Suppressor macrophage (primary cell): ENCODE results near the gene EEF1AKMT3.

Experiments
- DNase-seq, 4 experiments: peaks; one replicate each; pipeline ENCODE4 v3.0.0-alpha.2; 2020 to 2022

EEF1AKMT3 gene

DNA sequence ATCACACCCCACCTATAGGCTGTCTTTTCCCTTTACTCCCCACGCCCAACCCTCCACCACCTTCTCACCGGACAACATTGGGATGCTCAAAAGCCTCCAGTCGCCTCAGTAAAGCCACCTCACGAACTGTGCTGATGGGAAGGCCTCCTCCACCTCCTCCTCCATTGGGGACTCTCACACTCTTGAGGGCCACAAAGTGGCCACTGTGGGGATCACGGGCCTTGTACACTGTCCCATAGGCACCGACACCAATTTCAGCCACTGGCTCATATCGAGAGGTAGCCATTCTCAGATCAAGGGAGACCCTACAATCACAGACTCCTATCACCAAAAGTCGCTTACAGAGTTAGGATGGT lies 21.0 kb upstream of the EEF1AKMT3 start:
- peak in 1 of 4 experiments; percentile 7 for DNase-seq

DNA sequence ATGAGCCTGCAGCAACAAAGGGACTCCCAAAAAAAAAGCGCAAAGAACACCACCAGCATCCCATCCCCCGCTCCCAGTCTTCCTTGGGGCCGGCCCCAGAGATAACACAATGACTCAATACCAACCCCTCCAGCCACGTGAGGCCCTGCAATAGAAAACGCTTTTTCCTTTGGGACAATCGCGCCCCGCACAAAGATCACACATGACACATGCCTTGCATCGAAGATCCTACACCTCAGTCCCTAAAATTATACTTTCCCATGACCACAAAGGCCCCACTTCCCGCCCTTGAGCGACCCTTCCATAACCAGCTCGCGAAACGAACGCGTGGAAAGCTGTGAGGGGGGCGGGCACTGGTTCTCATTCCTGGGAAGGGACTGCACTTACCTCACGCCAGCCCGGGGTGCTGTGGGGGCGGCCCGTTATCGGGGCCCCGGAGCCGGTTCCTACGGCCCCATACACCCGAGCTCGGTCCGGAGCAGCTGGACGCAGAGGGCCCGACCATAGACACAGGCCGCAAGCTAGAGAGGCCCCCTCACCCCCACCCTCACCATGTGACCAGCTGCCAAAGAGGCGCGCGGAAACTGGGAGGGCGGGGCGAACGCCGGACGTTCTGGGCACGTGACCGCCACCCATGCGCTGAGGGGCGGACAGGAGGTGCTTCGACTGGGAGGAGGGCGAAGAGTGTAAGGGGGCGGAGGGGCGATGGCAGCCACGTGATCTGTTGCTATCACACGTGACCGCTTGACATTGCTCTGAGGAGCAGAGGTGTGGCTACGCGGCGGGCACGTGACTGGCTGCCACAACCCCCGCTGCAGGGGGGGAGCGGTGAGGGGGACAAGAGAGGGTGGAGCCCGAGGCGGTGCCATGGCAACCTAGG lies 20.4 kb upstream of the EEF1AKMT3 start, which contains the start of gene CDK4:
Gene CDK4, minus strand, starts transcription at position 523 of the 880 bp plus-strand sequence. CDS start 593 bp downstream, outside the sequence.
- DNase-seq = peak; percentile 99

DNA sequence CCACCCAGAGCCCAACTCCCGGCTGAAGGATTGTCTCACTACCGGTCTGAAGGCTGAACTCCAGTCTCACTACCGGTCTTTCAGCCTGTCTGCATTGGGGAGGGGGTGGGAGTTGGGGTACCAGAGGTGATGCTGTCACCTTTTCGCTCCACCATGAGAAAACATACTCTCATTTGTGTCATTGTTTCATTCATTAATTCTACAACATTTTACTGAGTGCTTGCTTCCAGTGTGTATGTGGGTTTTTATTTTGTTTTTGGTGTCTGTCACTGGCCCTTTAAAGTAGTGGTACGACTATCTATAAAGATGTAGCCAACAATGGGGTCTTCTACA lies 19.8 kb upstream of the EEF1AKMT3 start:
- no peak for DNase-seq

DNA sequence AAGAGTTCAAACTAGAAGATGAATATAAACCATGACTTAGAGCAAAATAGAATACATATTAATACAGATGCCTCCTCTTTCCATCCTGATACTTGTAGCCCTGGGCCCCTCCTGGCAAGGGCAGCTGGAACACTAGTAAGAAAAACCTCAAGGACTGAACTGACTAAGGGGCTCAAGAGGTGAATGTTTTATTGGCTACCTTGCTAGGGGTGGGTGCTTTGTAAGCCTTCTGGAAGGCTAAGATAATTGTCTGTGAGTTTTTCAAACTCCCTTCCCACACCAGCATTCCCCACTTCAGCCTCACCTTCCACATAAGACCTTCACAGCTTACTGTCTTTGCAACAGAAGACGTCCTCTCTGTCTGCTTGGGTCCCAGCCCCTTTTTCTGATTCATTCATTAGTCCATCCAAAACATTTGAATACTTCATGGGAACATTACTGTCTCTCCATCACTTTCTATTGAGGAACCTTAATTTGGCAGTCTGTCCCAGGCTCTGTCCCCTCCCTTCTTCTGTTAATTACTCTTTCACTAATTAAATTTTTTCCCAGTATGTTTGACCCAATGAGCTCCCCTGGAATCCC lies 18.6 kb upstream of the EEF1AKMT3 start:
- no peak for DNase-seq

DNA sequence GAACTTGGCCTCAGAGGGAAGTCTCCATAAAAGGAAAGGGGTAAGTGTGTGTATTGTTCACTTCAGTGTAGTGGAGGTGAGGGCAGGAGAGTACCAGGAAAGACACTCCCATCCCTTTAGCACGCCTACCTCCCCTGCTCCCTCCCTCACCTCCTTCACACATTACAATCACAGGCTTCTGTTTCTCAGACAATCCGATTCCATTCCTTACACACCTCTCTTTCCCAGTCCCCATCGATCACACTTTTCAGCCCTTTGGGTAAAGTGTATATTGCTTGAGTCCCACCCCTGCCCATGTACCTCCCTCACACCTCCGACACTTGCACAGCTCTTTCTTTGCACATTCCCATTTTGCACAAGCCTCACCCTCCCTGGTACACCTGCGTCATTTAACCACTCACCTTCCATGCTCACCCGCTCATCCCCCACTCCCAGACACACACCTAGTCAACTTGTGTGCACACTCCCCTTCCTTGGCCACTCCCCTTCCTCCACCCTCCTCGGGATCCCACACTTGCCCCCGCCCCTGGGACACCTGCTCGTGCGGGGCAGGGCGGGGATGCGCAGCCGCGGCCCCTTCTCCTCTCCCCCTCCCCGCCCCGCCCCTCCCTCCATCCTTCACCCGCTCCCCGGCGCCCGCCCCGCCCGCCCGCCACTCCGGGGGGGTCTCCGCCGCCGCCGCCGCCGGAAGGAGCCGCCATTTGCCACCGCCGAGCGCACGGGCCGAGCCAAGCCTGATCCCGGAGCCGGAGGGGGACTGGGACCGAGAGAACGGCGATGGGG lies 17.8 kb upstream of the EEF1AKMT3 start, which contains the start of gene MARCHF9:
Gene MARCHF9, plus strand, starts transcription at position 693 of the 783 bp plus-strand sequence. CDS start 426 bp downstream, outside the sequence.
- peak in 3 of 4 experiments; percentile 9 to 56 (median 41) for DNase-seq

DNA sequence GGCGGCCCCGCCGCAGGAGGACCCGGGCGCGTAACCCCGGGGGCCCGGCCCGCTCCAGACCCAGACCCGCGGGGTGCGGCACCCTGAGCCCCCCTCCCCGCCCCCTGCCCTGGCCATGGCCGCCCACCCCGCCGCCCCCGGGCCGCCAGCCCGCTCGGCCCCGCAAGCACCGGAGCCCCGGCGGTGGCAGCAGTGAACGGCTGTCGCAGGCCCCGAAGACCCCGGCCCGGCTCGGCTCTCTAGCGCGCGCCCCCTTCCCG lies 17.3 kb upstream of the EEF1AKMT3 start:
- no peak for DNase-seq

DNA sequence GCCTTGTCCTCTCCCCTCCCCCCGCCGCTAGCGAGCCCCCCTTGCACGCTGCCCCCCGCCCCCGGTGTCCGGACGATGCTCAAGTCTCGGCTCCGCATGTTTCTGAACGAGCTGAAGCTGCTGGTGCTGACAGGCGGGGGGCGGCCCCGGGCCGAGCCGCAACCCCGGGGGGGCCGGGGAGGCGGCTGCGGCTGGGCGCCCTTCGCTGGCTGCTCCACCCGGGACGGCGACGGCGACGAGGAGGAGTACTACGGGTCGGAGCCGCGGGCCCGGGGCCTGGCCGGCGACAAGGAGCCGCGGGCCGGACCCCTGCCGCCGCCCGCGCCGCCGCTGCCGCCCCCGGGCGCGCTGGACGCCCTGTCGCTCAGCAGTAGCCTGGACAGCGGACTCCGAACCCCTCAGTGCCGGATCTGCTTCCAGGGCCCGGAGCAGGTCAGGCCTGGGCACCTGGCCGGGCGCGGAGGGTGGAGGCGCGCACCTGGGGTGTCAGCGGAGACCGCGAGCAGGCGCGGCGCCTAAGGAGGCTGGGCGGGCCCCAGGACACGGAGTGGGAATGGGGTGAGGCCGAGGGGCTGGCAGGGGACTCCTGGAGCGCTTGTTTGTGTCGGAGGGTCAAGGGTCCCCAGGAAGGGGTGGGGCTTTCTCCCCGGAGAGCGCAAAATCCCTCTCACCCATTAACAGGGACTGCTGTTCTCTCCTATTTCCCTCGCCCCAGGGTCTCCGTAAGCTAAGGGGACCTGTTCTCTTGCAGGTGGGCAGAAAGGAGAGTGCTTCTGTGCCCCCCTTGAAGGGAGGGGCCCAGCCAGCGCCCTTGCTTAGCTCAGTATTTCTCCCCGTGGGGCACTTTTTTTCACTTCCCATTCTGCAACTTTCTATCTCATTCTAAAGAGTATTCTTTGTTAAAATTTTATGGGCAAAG lies 16.7 kb upstream of the EEF1AKMT3 start:
- DNase-seq = peak in 3 of 4 experiments; percentile 11 to 42 (median 30)

DNA sequence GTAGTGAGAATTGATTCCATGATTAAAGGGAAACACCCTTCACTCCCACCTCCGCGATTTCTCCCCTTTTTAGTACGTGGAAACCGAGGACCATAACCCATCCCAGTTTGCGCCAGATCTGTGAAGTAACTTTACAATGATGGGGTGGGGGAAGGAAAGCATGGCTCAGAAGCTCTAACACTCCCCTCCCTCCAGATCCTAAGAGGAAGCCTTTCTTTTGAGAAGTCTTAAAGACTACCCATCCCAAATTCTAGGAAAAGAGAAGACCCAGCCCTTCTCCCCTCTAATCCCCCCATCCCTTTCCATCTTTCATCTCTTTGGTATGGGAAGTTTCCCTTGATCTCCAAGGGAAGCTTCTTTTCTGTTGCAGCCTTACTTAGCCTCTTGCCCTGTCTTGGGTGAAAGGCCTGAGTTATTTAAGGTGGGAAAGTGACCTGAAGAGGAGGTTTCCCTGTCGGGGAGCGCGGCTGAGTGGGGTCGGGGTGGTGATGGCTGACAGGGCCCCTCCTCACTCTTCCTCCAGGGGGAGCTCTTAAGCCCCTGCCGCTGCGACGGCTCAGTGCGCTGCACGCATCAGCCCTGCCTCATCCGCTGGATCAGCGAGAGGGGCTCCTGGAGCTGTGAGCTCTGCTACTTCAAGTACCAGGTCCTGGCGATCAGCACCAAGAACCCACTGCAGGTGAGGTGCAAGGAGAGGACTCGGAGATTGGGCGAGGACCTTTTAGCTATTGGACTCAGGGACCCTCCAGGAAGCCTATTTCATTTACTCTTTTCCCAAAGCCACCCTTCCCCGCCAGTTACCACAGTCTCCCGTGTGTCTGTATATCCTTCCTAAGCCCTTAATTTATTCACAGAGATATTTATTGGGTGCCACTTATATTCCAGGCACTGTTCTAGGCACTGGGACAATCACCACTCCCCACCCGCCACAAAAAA lies 15.7 kb upstream of the EEF1AKMT3 start:
- peak; percentile 72 to 84 (median 78) for DNase-seq

DNA sequence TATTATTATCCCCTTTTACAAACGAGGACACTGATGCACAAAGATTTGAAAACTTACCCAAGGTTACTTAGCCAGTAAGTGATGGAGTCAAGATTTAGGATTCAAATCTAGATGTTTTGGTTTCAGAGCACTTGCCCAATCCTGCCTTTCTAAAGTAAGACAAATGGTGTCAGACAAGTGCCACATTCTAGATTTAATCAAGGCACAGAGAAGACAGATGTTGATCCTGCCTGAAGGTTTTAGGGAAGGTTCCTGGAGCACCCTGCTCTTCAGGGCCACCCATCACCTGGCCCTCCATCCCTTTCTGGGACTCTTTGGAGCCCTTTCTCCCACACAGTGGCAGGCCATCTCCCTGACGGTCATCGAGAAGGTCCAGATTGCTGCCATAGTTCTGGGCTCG lies 14.6 kb upstream of the EEF1AKMT3 start:
- DNase-seq = no peak

DNA sequence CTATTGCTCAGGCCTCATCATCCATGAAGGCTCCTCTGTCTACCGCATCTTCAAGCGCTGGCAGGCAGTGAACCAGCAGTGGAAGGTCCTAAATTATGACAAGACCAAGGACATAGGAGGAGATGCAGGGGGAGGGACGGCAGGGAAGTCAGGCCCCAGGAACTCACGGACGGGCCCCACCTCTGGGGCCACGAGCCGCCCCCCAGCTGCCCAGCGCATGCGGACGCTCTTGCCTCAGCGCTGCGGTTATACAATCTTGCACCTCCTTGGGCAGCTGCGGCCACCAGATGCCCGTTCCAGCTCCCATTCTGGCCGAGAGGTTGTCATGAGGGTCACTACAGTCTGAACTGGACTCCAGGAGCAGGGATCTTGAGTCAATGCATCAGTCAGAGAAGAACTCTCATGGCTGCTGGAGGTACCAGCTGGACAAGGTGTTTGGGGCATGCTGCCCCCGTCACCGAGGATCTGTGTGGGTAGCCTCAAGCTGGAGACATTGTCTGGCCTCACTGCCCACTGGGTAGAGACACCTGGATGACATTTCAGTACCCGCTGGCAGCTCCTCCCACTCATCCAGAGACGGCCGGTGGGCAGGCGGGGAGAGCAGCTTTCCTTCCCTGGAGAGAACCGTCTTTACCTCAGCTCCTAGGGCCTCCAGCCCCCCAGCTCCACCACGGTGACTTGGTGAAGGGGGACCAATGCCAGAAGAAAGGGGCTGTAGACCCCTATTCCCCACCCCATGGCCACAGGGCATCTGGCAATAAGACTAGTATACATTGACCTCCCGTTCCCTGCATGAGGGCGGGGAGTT lies 13.7 kb upstream of the EEF1AKMT3 start:
- no peak for DNase-seq

DNA sequence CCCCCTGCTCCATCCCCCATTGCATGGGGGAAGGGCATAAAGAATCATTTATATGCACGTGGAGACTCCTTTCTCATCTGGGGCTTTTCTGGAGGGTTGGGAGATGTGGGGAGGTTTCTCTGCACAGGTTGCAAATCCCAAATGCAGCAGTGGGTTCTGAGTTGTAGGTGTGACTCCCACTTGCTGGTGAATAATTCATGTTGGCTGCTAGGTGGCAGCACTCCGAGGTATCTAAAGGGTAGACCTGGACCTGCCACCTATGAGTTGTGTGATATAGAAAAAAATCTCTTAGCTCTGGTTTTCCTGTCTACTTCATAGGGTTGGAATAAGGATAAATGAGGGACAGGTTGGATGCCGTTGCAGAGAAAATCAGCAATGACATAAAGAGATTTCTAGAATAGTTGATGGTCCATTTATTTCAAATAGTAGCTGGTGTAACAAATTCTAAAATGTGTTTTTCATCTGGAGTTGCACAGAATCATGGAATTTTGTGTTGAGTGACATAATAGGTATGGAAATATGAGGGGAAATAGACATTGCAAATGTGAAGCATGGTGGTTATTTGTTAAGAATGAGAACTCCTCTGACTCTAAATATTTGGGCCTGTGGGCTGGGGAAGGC lies 12.9 kb upstream of the EEF1AKMT3 start:
- DNase-seq = no peak

DNA sequence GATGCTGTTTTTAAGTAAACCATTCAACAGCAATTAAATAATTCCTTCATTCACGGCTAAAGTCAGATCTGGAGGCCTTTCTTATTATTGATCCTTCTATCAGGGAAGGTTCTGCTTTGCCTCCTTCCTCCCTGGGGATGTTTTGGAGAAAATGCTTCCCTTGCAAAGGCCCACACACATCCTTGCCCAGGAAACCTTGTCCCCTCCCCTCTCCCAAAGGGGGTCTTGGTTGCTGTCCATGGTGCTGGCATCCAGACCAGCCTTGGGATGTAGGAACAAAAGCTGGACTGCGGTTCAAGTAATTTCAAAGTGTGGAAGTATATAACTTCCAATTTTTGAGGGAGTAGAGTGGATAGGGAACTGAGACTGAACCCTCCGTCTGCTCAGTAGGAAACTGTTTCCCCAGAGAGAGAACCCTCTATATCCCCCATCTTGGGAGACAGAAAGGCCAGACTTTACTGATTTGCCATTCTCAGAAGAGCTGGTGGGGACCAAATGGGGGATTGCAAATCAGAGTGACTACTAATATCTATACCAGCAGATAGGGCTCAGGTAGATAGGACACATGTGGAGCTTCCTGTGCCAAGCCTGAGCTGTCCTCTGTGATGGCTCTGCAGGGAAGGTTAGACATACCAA lies 11.9 kb upstream of the EEF1AKMT3 start:
- no peak for DNase-seq

DNA sequence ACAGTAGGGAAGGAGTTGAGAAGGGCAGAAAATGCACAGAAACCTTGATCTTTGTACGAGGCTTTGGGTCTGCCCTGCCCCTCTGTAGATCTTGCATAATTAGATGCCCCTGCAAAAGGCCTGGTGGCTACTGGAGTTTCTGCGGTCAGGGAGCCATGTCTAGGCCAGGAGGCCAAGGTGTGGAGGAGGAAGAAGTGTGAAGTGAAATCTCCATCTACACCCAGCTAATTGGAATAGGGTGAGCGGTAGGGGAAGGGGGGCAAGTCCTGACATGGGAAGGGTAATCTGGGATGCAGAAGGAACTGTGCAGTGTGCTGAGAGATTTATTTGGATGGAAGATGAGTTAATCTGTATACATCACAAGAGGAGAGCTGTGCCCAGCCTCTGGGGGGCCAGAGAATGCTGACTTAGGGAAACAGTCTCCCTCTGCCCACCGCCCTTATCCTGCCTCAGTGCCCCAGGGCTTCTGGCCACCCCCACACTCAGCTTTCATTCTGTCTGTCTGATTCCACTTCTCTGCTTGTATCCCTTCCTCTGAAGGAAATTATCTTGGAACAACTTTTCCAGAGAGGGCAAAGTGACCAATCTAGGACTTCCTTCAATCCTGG lies 10.9 kb upstream of the EEF1AKMT3 start:
- DNase-seq = no peak

DNA sequence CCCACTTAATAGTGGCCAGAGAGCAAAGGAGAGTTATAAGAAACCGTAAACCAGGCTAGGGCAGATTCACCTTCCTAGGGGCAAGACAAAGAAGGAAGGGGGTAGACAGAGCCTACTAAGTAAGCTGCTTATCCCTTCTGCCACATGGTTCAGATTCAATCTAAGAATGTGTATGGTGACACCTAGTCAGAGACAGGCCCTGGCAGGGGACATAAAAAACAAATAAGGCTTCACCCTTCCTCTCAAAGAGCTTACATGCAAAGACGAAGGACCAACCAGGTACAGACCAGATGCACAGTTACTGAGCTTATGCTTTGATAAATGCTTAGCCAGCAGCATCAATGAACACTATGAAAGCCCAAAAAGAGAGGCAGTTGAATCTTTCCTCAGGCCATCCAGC lies 10.0 kb upstream of the EEF1AKMT3 start:
- no peak for DNase-seq

DNA sequence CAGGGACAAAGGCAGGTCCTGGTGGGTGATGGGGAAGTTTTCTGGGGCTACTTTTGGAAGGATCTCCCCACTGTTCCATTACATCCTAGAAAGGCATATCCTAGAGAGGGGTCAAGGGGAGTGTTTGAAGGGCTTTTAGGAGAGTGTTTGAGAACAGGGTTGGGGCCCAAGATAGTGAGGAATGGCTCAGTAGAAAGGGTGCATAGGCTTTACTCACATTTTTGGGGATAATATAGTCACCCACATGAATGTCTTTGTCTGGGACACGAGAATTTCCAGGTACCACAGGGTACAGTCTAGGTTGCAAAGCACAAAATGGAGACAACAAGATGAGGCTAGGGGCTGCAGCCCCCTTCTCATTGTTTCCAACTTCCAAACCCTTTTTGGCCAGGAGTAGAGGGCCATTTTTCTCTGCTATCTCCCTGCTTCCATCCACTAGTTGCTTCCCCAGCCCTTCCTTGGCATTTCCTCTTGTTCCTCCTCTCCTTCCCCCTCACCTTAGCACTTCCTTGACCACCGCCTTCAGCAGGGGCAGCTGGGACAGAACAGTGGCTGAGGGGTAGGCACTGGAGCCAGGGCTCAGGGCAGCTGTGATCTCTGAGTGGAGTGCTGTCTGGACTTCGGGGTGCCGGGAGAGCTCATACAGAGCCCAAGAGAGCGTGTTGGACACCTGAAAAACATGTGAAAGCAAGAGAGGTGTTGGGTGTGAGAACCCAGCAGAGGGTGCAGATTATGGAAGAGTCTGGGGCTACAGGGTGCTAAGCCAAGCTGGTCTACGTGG lies 8.3 kb upstream of the EEF1AKMT3 start:
- no peak for DNase-seq

DNA sequence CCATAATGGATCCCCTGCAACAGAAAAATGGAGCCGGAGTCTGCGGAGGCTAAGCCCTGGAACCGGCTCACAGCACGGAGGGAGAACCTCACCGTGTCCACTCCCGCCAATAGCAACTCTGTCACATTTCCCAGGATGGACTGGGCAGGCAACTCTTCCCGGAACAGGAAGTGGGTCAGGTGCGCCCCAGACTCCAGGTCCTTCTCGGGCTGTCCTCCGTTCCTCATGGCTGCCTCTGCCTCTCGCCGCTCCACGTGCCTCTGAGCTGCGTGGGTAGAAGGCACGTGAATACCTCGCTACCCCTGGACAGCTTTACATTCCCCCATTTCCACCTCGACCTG lies 7.8 kb upstream of the EEF1AKMT3 start:
- peak in 3 of 4 experiments; percentile 14 to 27 (median 14) for DNase-seq

DNA sequence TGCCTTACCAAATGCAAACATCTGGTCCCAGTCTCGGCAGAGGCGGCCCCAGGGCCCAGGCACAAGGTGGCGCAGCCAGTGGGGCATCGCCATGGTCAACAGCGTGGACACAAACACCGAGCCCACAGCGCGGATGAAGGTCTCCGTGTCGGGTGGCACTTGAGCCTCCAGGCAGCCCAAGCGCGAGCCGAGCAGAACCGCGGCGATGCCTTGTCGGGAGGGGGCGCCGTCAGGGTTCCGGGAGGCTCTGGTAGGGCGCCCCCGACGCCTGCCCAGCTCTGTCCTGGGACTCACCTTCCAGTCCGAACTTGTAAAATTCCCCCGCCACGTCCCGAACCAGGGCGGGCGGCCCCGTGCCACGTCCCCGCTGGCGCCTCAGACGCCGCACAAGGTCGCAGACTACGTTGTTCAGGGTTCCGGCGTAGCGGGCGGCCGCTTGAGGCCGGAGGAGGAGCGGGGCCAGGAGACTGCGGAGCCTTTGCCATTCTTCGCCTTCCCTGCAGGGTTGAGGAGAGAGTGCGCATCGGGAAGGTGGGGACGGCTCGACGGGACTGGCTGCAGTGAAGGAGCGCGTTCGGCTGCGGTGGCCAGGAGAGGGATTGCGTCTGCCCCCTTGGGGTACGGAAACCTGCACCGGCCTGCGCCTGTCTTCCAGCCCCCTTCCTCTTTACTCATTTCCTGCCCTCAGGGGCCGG lies 7.3 kb upstream of the EEF1AKMT3 start:
- peak in 3 of 4 experiments; percentile 40 to 73 (median 60) for DNase-seq
